Measurements from ENCODE around the gene RFC2. TPM values are rescaled to one million over a fixed set of nuclear protein-coding genes. Genes with fewer than 3 reads are reported as not detected.
"Not testable (repeated sequence)": the region's sequence is repeated elsewhere in the genome, so short reads cannot be mapped to it uniquely, and the experiment has no call there.

RFC2 gene
- total RNA-seq, 1 experiment from 2014 or later, result 85.3 TPM

- no peak for DNase-seq (ENCODE audit: low read depth)
Observed at GRCh38 chr7:74283858-74284447, 29.8 kb upstream of the RFC2 start.

- no peak for DNase-seq (ENCODE audit: low read depth)
Observed at GRCh38 chr7:74282748-74283459, 28.7 kb upstream of the RFC2 start.

GRCh38 chr7:74280985-74281384 lies 26.8 kb upstream of the RFC2 start:
- DNase-seq (ENCODE audit: low read depth), result peak; percentile 60

- DNase-seq (ENCODE audit: low read depth), result no peak
Observed at GRCh38 chr7:74277636-74278035, 23.4 kb upstream of the RFC2 start.

- DNase-seq (ENCODE audit: low read depth), result no peak
Observed at GRCh38 chr7:74275401-74275881, 21.2 kb upstream of the RFC2 start.

- peak; percentile 97 for DNase-seq (ENCODE audit: low read depth)
Observed at GRCh38 chr7:74272305-74273038, 18.3 kb upstream of the RFC2 start.

GRCh38 chr7:74271742-74272141 lies 17.5 kb upstream of the RFC2 start:
- DNase-seq (ENCODE audit: low read depth), result no peak

GRCh38 chr7:74269757-74270277 lies 15.6 kb upstream of the RFC2 start:
- peak; percentile 84 for DNase-seq (ENCODE audit: low read depth)

GRCh38 chr7:74267756-74268565 lies 13.8 kb upstream of the RFC2 start:
- no peak for DNase-seq (ENCODE audit: low read depth)

GRCh38 chr7:74266191-74266963 lies 12.2 kb upstream of the RFC2 start:
- DNase-seq (ENCODE audit: low read depth), result no peak

- no peak for DNase-seq (ENCODE audit: low read depth)
Observed at GRCh38 chr7:74263399-74264120, 9.4 kb upstream of the RFC2 start.

GRCh38 chr7:74262639-74263398 lies 8.6 kb upstream of the RFC2 start:
- DNase-seq (ENCODE audit: low read depth), result peak; percentile 77

GRCh38 chr7:74258639-74259038 lies 4.4 kb upstream of the RFC2 start:
- no peak for DNase-seq (ENCODE audit: low read depth)

- DNase-seq (ENCODE audit: low read depth), result peak; percentile 97
Observed at GRCh38 chr7:74256491-74257408, 2.6 kb upstream of the RFC2 start.

- DNase-seq (ENCODE audit: low read depth), result not testable (repeated sequence)
Observed at GRCh38 chr7:74255461-74255860, 1.3 kb upstream of the RFC2 start.

GRCh38 chr7:74254858-74255379 lies 720 bp upstream of the RFC2 start:
- no peak for DNase-seq (ENCODE audit: low read depth)

- DNase-seq (ENCODE audit: low read depth), result no peak
Observed at GRCh38 chr7:74253835-74254128, 417 bp downstream of the RFC2 start.

- no peak for DNase-seq (ENCODE audit: low read depth)
Observed at GRCh38 chr7:74253331-74253730, 868 bp downstream of the RFC2 start.

All from LHCN-M2 (cell line).